ENCODE results near the gene MS4A6E.

Gene MS4A6E

GRCh38 chr11:60310407-60310998 is 16.6 kb upstream of the MS4A6E start:
- Histone ChIP-seq H3K27ac (ENCODE audit: low read depth, low read length) (no peak overlapping the region), H3K36me3 (ENCODE audit: control insufficient read depth, insufficient read depth, low read length) (no peaks in the 10 kb centered on the region), H3K4me3 (ENCODE audit: low read length) (no peak overlapping the region), H3K9ac (ENCODE audit: low read length) (no peak overlapping the region), H3K4me1 (ENCODE audit: control insufficient read depth, insufficient read depth, low read length) (no peaks in the 10 kb centered on the region), H3K27me3 (ENCODE audit: control insufficient read depth, insufficient read depth, low read length) (no peaks in the 10 kb centered on the region)

- Histone ChIP-seq H3K27me3 (ENCODE audit: control insufficient read depth, insufficient read depth, low read length) (no peaks in the 10 kb centered on the region), H3K4me1 (ENCODE audit: control insufficient read depth, insufficient read depth, low read length) (no peaks in the 10 kb centered on the region), H3K36me3 (ENCODE audit: control insufficient read depth, insufficient read depth, low read length) (no peaks in the 10 kb centered on the region), H3K27ac (ENCODE audit: low read depth, low read length) (no peak overlapping the region), H3K9ac (ENCODE audit: low read length) (no peak overlapping the region), H3K4me3 (ENCODE audit: low read length) (no peak overlapping the region)
Measured at GRCh38 chr11:60314635-60315321, 12.3 kb upstream of the MS4A6E start.

- no peaks in the 10 kb centered on the region for H3K36me3 ChIP-seq (ENCODE audit: control insufficient read depth, insufficient read depth, low read length)
- H3K27ac ChIP-seq (ENCODE audit: low read depth, low read length) = no peak overlapping the region
- H3K9ac ChIP-seq (ENCODE audit: low read length) = no peak overlapping the region
- no peaks in the 10 kb centered on the region for H3K27me3 ChIP-seq (ENCODE audit: control insufficient read depth, insufficient read depth, low read length)
- no peaks in the 10 kb centered on the region for H3K4me1 ChIP-seq (ENCODE audit: control insufficient read depth, insufficient read depth, low read length)
- H3K4me3 ChIP-seq (ENCODE audit: low read length) = no peak overlapping the region
Measured at GRCh38 chr11:60315871-60316270, 11.2 kb upstream of the MS4A6E start.

- H3K9ac ChIP-seq (ENCODE audit: low read length) = no peak overlapping the region
- H3K4me3 ChIP-seq (ENCODE audit: low read length) = no peak overlapping the region
- H3K4me1 ChIP-seq (ENCODE audit: control insufficient read depth, insufficient read depth, low read length) = no peaks in the 10 kb centered on the region
- H3K36me3 ChIP-seq (ENCODE audit: control insufficient read depth, insufficient read depth, low read length) = no peaks in the 10 kb centered on the region
- no peaks in the 10 kb centered on the region for H3K27me3 ChIP-seq (ENCODE audit: control insufficient read depth, insufficient read depth, low read length)
- no peak overlapping the region for H3K27ac ChIP-seq (ENCODE audit: low read depth, low read length)
Measured at GRCh38 chr11:60316317-60316716, 10.7 kb upstream of the MS4A6E start.

- no peak overlapping the region for H3K27ac ChIP-seq (ENCODE audit: low read depth, low read length)
- H3K27me3 ChIP-seq (ENCODE audit: control insufficient read depth, insufficient read depth, low read length) = no peaks in the 10 kb centered on the region
- H3K36me3 ChIP-seq (ENCODE audit: control insufficient read depth, insufficient read depth, low read length) = no peaks in the 10 kb centered on the region
- H3K4me1 ChIP-seq (ENCODE audit: control insufficient read depth, insufficient read depth, low read length) = no peaks in the 10 kb centered on the region
- H3K9ac ChIP-seq (ENCODE audit: low read length) = no peak overlapping the region
- H3K4me3 ChIP-seq (ENCODE audit: low read length) = no peak overlapping the region
Measured at GRCh38 chr11:60318726-60319125, 8.3 kb upstream of the MS4A6E start.

- Histone ChIP-seq H3K4me3 (ENCODE audit: low read length) (no peak overlapping the region), H3K27me3 (ENCODE audit: control insufficient read depth, insufficient read depth, low read length) (no peaks in the 10 kb centered on the region), H3K36me3 (ENCODE audit: control insufficient read depth, insufficient read depth, low read length) (no peaks in the 10 kb centered on the region), H3K27ac (ENCODE audit: low read depth, low read length) (no peak overlapping the region), H3K9ac (ENCODE audit: low read length) (no peak overlapping the region), H3K4me1 (ENCODE audit: control insufficient read depth, insufficient read depth, low read length) (no peaks in the 10 kb centered on the region)
Measured at GRCh38 chr11:60321051-60321450, 6.0 kb upstream of the MS4A6E start.

GRCh38 chr11:60328460-60328859 is 1.4 kb downstream of the MS4A6E start:
- peaks cover 2% of the 10 kb centered on the region for H3K27me3 ChIP-seq (ENCODE audit: control insufficient read depth, insufficient read depth, low read length)
- H3K27ac ChIP-seq (ENCODE audit: low read depth, low read length) = no peak overlapping the region
- H3K36me3 ChIP-seq (ENCODE audit: control insufficient read depth, insufficient read depth, low read length) = no peaks in the 10 kb centered on the region
- no peak overlapping the region for H3K9ac ChIP-seq (ENCODE audit: low read length)
- no peak overlapping the region for H3K4me3 ChIP-seq (ENCODE audit: low read length)
- H3K4me1 ChIP-seq (ENCODE audit: control insufficient read depth, insufficient read depth, low read length) = no peaks in the 10 kb centered on the region

- Histone ChIP-seq H3K9ac (ENCODE audit: low read length) (no peak overlapping the region), H3K27me3 (ENCODE audit: control insufficient read depth, insufficient read depth, low read length) (no peaks in the 10 kb centered on the region), H3K4me3 (ENCODE audit: low read length) (no peak overlapping the region), H3K36me3 (ENCODE audit: control insufficient read depth, insufficient read depth, low read length) (no peaks in the 10 kb centered on the region), H3K4me1 (ENCODE audit: control insufficient read depth, insufficient read depth, low read length) (no peaks in the 10 kb centered on the region), H3K27ac (ENCODE audit: low read depth, low read length) (no peak overlapping the region)
Measured at GRCh38 chr11:60332846-60333245, 5.8 kb downstream of the MS4A6E start.

GRCh38 chr11:60334005-60334620 is 7.1 kb downstream of the MS4A6E start:
- H3K4me3 ChIP-seq (ENCODE audit: low read length) = no peak overlapping the region
- H3K4me1 ChIP-seq (ENCODE audit: control insufficient read depth, insufficient read depth, low read length) = no peaks in the 10 kb centered on the region
- no peaks in the 10 kb centered on the region for H3K27me3 ChIP-seq (ENCODE audit: control insufficient read depth, insufficient read depth, low read length)
- no peak overlapping the region for H3K27ac ChIP-seq (ENCODE audit: low read depth, low read length)
- H3K36me3 ChIP-seq (ENCODE audit: control insufficient read depth, insufficient read depth, low read length) = no peaks in the 10 kb centered on the region
- H3K9ac ChIP-seq (ENCODE audit: low read length) = no peak overlapping the region

GRCh38 chr11:60336767-60337391 is 9.8 kb downstream of the MS4A6E start:
- no peaks in the 10 kb centered on the region for H3K4me1 ChIP-seq (ENCODE audit: control insufficient read depth, insufficient read depth, low read length)
- no peaks in the 10 kb centered on the region for H3K36me3 ChIP-seq (ENCODE audit: control insufficient read depth, insufficient read depth, low read length)
- H3K27ac ChIP-seq (ENCODE audit: low read depth, low read length) = no peak overlapping the region
- H3K9ac ChIP-seq (ENCODE audit: low read length) = no peak overlapping the region
- H3K4me3 ChIP-seq (ENCODE audit: low read length) = no peak overlapping the region
- no peaks in the 10 kb centered on the region for H3K27me3 ChIP-seq (ENCODE audit: control insufficient read depth, insufficient read depth, low read length)

GRCh38 chr11:60338053-60338452 is 11.0 kb downstream of the MS4A6E start:
- Histone ChIP-seq H3K27me3 (ENCODE audit: control insufficient read depth, insufficient read depth, low read length) (no peaks in the 10 kb centered on the region), H3K27ac (ENCODE audit: low read depth, low read length) (no peak overlapping the region), H3K9ac (ENCODE audit: low read length) (no peak overlapping the region), H3K4me3 (ENCODE audit: low read length) (no peak overlapping the region), H3K4me1 (ENCODE audit: control insufficient read depth, insufficient read depth, low read length) (no peaks in the 10 kb centered on the region), H3K36me3 (ENCODE audit: control insufficient read depth, insufficient read depth, low read length) (no peaks in the 10 kb centered on the region)

- no peak overlapping the region for H3K4me3 ChIP-seq (ENCODE audit: low read length)
- H3K4me1 ChIP-seq (ENCODE audit: control insufficient read depth, insufficient read depth, low read length) = no peaks in the 10 kb centered on the region
- no peaks in the 10 kb centered on the region for H3K36me3 ChIP-seq (ENCODE audit: control insufficient read depth, insufficient read depth, low read length)
- H3K27me3 ChIP-seq (ENCODE audit: control insufficient read depth, insufficient read depth, low read length) = no peaks in the 10 kb centered on the region
- H3K27ac ChIP-seq (ENCODE audit: low read depth, low read length) = no peak overlapping the region
- no peak overlapping the region for H3K9ac ChIP-seq (ENCODE audit: low read length)
Measured at GRCh38 chr11:60339356-60339755, 12.3 kb downstream of the MS4A6E start.
